Esophagus (tissue), 2 donors: Measurements from ENCODE around the gene SF3B3. TPM values are rescaled to one million over a fixed set of nuclear protein-coding genes. Genes with fewer than 3 reads are reported as not detected.
A peak's percentile ranks its signal among the peaks of the same experiment; 100 is the strongest.
"Not testable (repeated sequence)": the region's sequence is repeated elsewhere in the genome, so short reads cannot be mapped to it uniquely, and the experiment has no call there.

Experiments used
- H3K27ac ChIP-seq, 2 donors: one replicate each; pipeline ENCODE4 v1.5.1; 2013; ENCODE audit warnings: low read depth in 2 of 2, mild to moderate bottlenecking in 2 of 2, inconsistent platforms in 1 of 2, low read length in 1 of 2, moderate library complexity in 1 of 2
- H3K27me3 ChIP-seq, 2 donors: one replicate each; pipeline ENCODE4 v1.6.1; 2013; ENCODE audit warnings: low read length in 2 of 2, control low read depth in 1 of 2, mild to moderate bottlenecking in 1 of 2; ENCODE audit not compliant: insufficient read depth in 2 of 2, control insufficient read depth in 1 of 2
- H3K36me3 ChIP-seq, 2 donors: one replicate each; pipeline ENCODE4 v1.6.1; 2013; ENCODE audit warnings: low read length in 1 of 2; ENCODE audit not compliant: control insufficient read depth in 2 of 2, insufficient read depth in 2 of 2
- H3K4me1 ChIP-seq, 2 donors: one replicate each; pipeline ENCODE4 v1.6.1; 2013; ENCODE audit warnings: low read length in 1 of 2; ENCODE audit not compliant: control insufficient read depth in 2 of 2, insufficient read depth in 2 of 2
- H3K4me3 ChIP-seq, 2 donors: one replicate each; pipeline ENCODE4 v1.5.1; 2013; ENCODE audit warnings: low read length in 2 of 2, mild to moderate bottlenecking in 2 of 2, low read depth in 1 of 2, moderate library complexity in 1 of 2
- H3K9me3 ChIP-seq, 2 donors: one replicate each; pipeline ENCODE4 v1.6.1; 2013; ENCODE audit warnings: mild to moderate bottlenecking in 2 of 2, low read depth in 1 of 2, low read length in 1 of 2, moderate library complexity in 1 of 2; ENCODE audit not compliant: control insufficient read depth in 2 of 2, insufficient read depth in 1 of 2
- WGBS, 2 donors: extraction: QIAGEN DNeasy Blood & Tissue Kit; methylation state at CpG; one replicate each; pipeline ENCODE4 v1.1.7; 2013; 5-methylcytosine and 5-hydroxymethylcytosine counted together
- polyA plus RNA-seq, 2 donors: library from polyadenylated mRNA; stranded (reverse); fragments of 200-250 nt; gene quantifications; one replicate each; pipeline ENCODE4 v1.2.3, GENCODE V29; 2013
- donor health status: healthy with polysubstance abuse.
- donor health status: Bipolar disorder and iron deficiency.

SF3B3 gene
- polyA plus RNA-seq, 2 donors = 114 to 129 TPM

DNA sequence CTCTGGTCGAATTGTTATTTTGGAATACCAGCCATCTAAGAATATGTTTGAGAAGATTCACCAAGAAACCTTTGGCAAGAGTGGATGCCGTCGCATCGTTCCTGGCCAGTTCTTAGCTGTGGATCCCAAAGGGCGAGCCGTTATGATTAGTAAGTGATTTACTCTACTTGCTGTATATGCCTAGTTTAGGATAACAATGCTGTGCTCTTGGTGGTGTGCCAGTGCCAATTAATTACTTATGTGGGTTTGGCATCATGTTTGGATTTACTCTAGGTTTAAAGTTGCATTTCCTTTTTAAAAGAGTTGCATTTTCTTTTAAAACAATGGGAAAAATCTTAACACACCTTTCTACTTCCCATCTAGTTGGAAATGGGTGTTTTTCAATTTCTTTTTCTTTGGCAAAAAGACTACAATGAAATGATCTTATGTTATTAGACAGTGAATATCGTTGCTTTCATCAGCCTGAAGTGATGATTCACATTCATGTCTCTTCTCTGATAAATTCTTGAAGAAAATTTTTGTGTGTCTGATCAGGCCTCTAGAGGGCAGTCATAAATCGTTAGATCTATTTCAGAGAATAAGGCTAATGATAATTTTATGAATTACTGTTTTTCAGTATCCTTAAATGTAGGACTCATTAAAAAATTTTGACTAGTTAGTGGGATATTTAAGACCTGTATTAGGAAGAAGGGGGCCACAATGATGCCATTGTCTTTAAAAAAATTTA, 5.6 kb downstream of the SF3B3 start:
- no peaks in the 10 kb centered on the region for H3K27me3 ChIP-seq
- peak overlapping the region in 1 of 2 donors; percentile 68 for H3K27ac ChIP-seq
- WGBS, 2 donors = 53 to 60% methylated on average over 8 of the region's 8 CpGs
- H3K9me3 ChIP-seq = no peaks in the 10 kb centered on the region
- H3K4me3 ChIP-seq = no peak overlapping the region
- peaks cover 0 to 3% of the 10 kb centered on the region in 2 donors for H3K4me1 ChIP-seq
- H3K36me3 ChIP-seq = peaks cover 5 to 14% of the 10 kb centered on the region in 2 donors

GRCh38 chr16:70529954-70530353, 6.3 kb downstream of the SF3B3 start:
- not testable (repeated sequence) for H3K9me3 ChIP-seq, H3K27ac ChIP-seq, H3K4me1 ChIP-seq, H3K27me3 ChIP-seq, H3K4me3 ChIP-seq
- H3K36me3 ChIP-seq = peaks cover 5 to 14% of the 10 kb centered on the region in 2 donors
- 89 to 95% methylated on average over 3 to 7 of the region's 7 CpGs for WGBS, 2 donors

DNA sequence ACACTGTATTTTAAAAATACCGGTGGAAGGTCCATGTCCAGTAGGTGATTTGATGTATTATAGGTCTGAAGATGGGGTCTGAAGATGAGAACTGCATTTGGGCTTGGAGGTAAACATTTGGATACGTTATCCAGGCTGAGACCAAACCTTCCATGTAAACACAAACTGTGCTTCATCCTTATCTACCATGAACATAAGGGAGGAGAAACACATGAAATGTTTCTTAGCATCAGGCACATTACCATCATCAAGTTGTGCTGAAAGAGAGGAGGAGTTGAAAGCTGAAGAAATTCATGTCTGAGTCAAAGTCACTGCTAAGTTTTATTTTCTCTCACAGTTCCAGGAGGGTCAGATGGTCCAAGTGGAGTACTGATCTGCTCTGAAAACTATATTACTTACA, 11.4 kb downstream of the SF3B3 start:
- H3K4me3 ChIP-seq = no peak overlapping the region
- 81 to 83% methylated on average over 2 of the region's 2 CpGs for WGBS, 2 donors
- H3K27me3 ChIP-seq = no peaks in the 10 kb centered on the region
- H3K27ac ChIP-seq = no peak overlapping the region
- no peaks in the 10 kb centered on the region for H3K4me1 ChIP-seq
- peaks cover 6 to 14% of the 10 kb centered on the region in 2 donors for H3K36me3 ChIP-seq
- H3K9me3 ChIP-seq = no peaks in the 10 kb centered on the region

DNA sequence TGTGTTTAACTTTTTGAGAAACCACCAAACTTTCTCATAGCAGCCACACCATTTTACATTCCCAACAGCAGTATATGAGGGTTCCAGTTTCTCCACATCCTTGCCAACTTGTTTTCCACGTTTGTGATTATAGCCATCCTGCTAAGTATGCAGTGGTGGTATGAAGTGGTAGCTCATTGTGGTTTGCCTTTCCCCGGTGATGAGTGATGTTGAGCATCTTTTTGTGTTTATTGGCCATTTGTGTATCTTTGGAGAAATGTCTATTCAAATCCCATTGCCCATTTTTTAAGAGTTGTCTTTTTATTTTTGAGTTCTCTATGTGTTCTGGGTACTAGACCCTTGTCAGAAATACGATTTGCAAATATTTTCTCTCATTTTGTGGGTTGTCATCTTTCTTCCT, 17.4 kb downstream of the SF3B3 start:
- Histone ChIP-seq H3K27ac (no peak overlapping the region), H3K4me3 (no peak overlapping the region), H3K36me3 (peaks cover 16 to 19% of the 10 kb centered on the region in 2 donors), H3K27me3 (no peaks in the 10 kb centered on the region), H3K9me3 (no peaks in the 10 kb centered on the region), H3K4me1 (no peaks in the 10 kb centered on the region)
- 49 to 54% methylated on average over 3 of the region's 3 CpGs for WGBS, 2 donors

- Histone ChIP-seq H3K4me3 (no peak overlapping the region), H3K4me1 (no peaks in the 10 kb centered on the region), H3K9me3 (no peaks in the 10 kb centered on the region), H3K36me3 (peaks cover 14 to 23% of the 10 kb centered on the region in 2 donors), H3K27me3 (no peaks in the 10 kb centered on the region), H3K27ac (no peak overlapping the region)
- 79 to 80% methylated on average over 1 of the region's 1 CpG for WGBS, 2 donors
Measured at GRCh38 chr16:70544548-70544947, 20.9 kb downstream of the SF3B3 start.

- H3K9me3 ChIP-seq = no peaks in the 10 kb centered on the region
- H3K27me3 ChIP-seq = no peaks in the 10 kb centered on the region
- no peak overlapping the region for H3K4me3 ChIP-seq
- peak overlapping the region in 1 of 2 donors; percentile 24 for H3K27ac ChIP-seq
- no peaks in the 10 kb centered on the region for H3K4me1 ChIP-seq
- 60 to 83% methylated on average over 2 of the region's 2 CpGs for whole genome bisulfite sequencing, 2 donors
- H3K36me3 ChIP-seq = peaks cover 7 to 27% of the 10 kb centered on the region in 2 donors
Measured at GRCh38 chr16:70548936-70549335, 25.3 kb downstream of the SF3B3 start.

- 0 to 57% methylated on average over 1 of the region's 1 CpG for WGBS, 2 donors
- peak overlapping the region in 1 of 2 donors; percentile 1 for H3K27ac ChIP-seq
- H3K9me3 ChIP-seq = no peaks in the 10 kb centered on the region
Measured at GRCh38 chr16:70550082-70550481, 26.5 kb downstream of the SF3B3 start.

GRCh38 chr16:70551788-70552187, 28.2 kb downstream of the SF3B3 start:
- WGBS, 2 donors = 79 to 80% methylated on average over 3 of the region's 3 CpGs
- peaks cover 8 to 35% of the 10 kb centered on the region in 2 donors for H3K36me3 ChIP-seq
- H3K27ac ChIP-seq = peak overlapping the region in 1 of 2 donors; percentile 7
- no peaks in the 10 kb centered on the region for H3K9me3 ChIP-seq
- H3K27me3 ChIP-seq = no peaks in the 10 kb centered on the region
- H3K4me1 ChIP-seq = no peaks in the 10 kb centered on the region
- H3K4me3 ChIP-seq = no peak overlapping the region

More at GRCh38 chr16:70550082-70550481, 26.5 kb downstream of the SF3B3 start:
- H3K4me1 ChIP-seq = no peaks in the 10 kb centered on the region
- H3K4me3 ChIP-seq = no peak overlapping the region
- H3K27me3 ChIP-seq = no peaks in the 10 kb centered on the region
- H3K36me3 ChIP-seq = peaks cover 8 to 32% of the 10 kb centered on the region in 2 donors

GRCh38 chr16:70552675-70553074, 29.1 kb downstream of the SF3B3 start:
- no peaks in the 10 kb centered on the region for H3K27me3 ChIP-seq
- H3K9me3 ChIP-seq = no peaks in the 10 kb centered on the region
- no peak overlapping the region for H3K4me3 ChIP-seq
- H3K27ac ChIP-seq = no peak overlapping the region
- peaks cover 8 to 36% of the 10 kb centered on the region in 2 donors for H3K36me3 ChIP-seq
- WGBS, 2 donors = 95 to 96% methylated on average over 8 of the region's 8 CpGs
- H3K4me1 ChIP-seq = no peaks in the 10 kb centered on the region

DNA sequence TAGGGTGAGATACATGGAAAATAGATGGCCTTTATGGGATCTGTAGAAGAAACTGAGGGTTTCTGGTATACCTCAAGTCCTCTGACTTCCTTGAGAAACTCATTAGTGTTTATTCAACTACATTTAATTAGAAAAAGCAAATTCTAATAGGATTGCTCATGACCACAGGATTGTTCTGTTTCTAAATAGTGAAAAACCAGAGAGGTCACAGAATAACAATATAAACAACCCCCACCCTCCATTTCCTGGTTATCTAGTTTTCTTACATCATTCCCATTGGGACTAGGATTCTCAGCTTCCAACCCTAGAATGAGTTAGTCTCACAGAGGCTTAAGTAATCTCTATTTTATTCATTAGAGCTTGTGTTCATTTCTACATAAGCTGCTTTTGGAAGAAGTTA, 30.0 kb downstream of the SF3B3 start:
- Histone ChIP-seq H3K9me3 (no peaks in the 10 kb centered on the region), H3K4me1 (no peaks in the 10 kb centered on the region), H3K36me3 (peaks cover 8 to 28% of the 10 kb centered on the region in 2 donors), H3K4me3 (no peak overlapping the region), H3K27me3 (no peaks in the 10 kb centered on the region), H3K27ac (peak overlapping the region in 1 of 2 donors; percentile 22)
